SU-DHL-6 (cell line): ENCODE results near the gene SLC17A5.
A peak's percentile ranks its signal among the peaks of the same experiment; 100 is the strongest.

Experiments used
- H2AFZ ChIP-seq: fragments of 200-600 bp; sonication (generic); 2 replicates; pipeline ENCODE4 v1.6.1; 2014; ENCODE audit warnings: low read depth, mild to moderate bottlenecking, moderate library complexity, mixed read lengths, antibody characterized with exemption, low read length; ENCODE audit not compliant: severe bottlenecking
- H3F3A ChIP-seq: fragments of 200-600 bp; shearing (Covaris generic); 2 replicates; pipeline ENCODE4 v1.6.0; 2016; ENCODE audit warnings: antibody characterized with exemption, mild to moderate bottlenecking; ENCODE audit not compliant: insufficient read depth
- H3K27ac ChIP-seq: fragments of 200-600 bp; sonication (generic); 2 replicates; pipeline ENCODE4 v1.5.1; 2016; ENCODE audit warnings: low read depth, mild to moderate bottlenecking, low read length, moderate library complexity, mixed read lengths
- H3K27me3 ChIP-seq: fragments of 200-600 bp; sonication (generic), shearing (Covaris generic); 2 replicates; pipeline ENCODE4 v1.6.0; 2014; ENCODE audit warnings: mild to moderate bottlenecking, low read length
- H3K36me3 ChIP-seq: fragments of 200-600 bp; sonication (generic); 2 replicates; pipeline ENCODE4 v1.6.1; 2014; ENCODE audit warnings: mild to moderate bottlenecking, low read length, mixed read lengths
- H3K4me2 ChIP-seq: fragments of 300-600, 200-600 bp; shearing (Covaris generic), sonication (generic); 2 replicates; pipeline ENCODE4 v1.6.0; 2014; ENCODE audit warnings: low read length, low read depth, mild to moderate bottlenecking; ENCODE audit not compliant: poor library complexity, severe bottlenecking
- H3K4me3 ChIP-seq: fragments of 200-600 bp; sonication (generic); 2 replicates; pipeline ENCODE4 v1.5.1; 2014; ENCODE audit warnings: antibody characterized with exemption, low read length, mild to moderate bottlenecking, mixed read lengths; ENCODE audit not compliant: insufficient read depth, poor library complexity, severe bottlenecking
- H3K79me2 ChIP-seq: fragments of 200-600 bp; sonication (generic); 2 replicates; pipeline ENCODE4 v1.6.1; 2014; ENCODE audit warnings: mild to moderate bottlenecking, low read length, moderate library complexity; ENCODE audit not compliant: insufficient read depth
- H3K9ac ChIP-seq: fragments of 200-600 bp; sonication (generic); 2 replicates; pipeline ENCODE4 v1.7.0; 2014; ENCODE audit warnings: mild to moderate bottlenecking, low read length
- H3K9me2 ChIP-seq: fragments of 200-600 bp; sonication (generic); replicated peaks from 2 replicates; pipeline ENCODE4 v1.6.1; 2014; ENCODE audit warnings: low read length; ENCODE audit not compliant: insufficient read depth
- H3K9me3 ChIP-seq: fragments of 200-600 bp; sonication (generic); 2 replicates; pipeline ENCODE4 v1.6.1; 2014; ENCODE audit warnings: low read length, mixed read lengths; ENCODE audit not compliant: insufficient read depth
- H4K20me1 ChIP-seq: fragments of 200-600 bp; sonication (generic); 2 replicates; pipeline ENCODE4 v1.6.1; 2014; ENCODE audit warnings: low read depth, mild to moderate bottlenecking, antibody characterized with exemption, low read length, moderate library complexity, mixed read lengths
- CTCF ChIP-seq: fragments of 200-600 bp; sonication (generic); IDR thresholded peaks from one replicate; pipeline ENCODE4 v1.5.1; 2017; ENCODE audit warnings: antibody characterized with exemption, mild to moderate bottlenecking, low read length, moderate library complexity; ENCODE audit not compliant: insufficient read depth, poor library complexity, severe bottlenecking
- EZH2phosphoT487 ChIP-seq: fragments of 200-600 bp; sonication (generic), shearing (Covaris generic); conservative IDR thresholded peaks from 2 replicates; pipeline ENCODE4 v1.6.1; 2018; ENCODE audit warnings: mild to moderate bottlenecking, antibody characterized with exemption, low read length, moderate library complexity, mixed read lengths

Gene SLC17A5

GRCh38 chr6:73679009-73679408, 25.2 kb upstream of the SLC17A5 start:
- no peak overlapping the region for H3K4me2 ChIP-seq
- H3K4me3 ChIP-seq = no peak overlapping the region
- TF ChIP-seq CTCF = no peak
- TF ChIP-seq EZH2phosphoT487 = no peak
- no peaks in the 10 kb centered on the region for H3K36me3 ChIP-seq
- H3K27me3 ChIP-seq = no peaks in the 10 kb centered on the region
- H3K79me2 ChIP-seq = no peaks in the 10 kb centered on the region
- H4K20me1 ChIP-seq = no peaks in the 10 kb centered on the region
- H3K27ac ChIP-seq = no peak overlapping the region
- no peaks in the 10 kb centered on the region for H3F3A ChIP-seq
- no peaks in the 10 kb centered on the region for H3K9me3 ChIP-seq
- H3K9me2 ChIP-seq = no peaks in the 10 kb centered on the region
- no peak overlapping the region for H2AFZ ChIP-seq
- H3K9ac ChIP-seq = no peak overlapping the region

- H3K4me2 ChIP-seq = no peak overlapping the region
Observed at GRCh38 chr6:73675466-73676098, 21.8 kb upstream of the SLC17A5 start.

GRCh38 chr6:73671911-73672685, 18.3 kb upstream of the SLC17A5 start:
- Histone ChIP-seq H3K36me3 (no peaks in the 10 kb centered on the region), H3K4me3 (no peak overlapping the region), H3K9me3 (no peaks in the 10 kb centered on the region), H3F3A (no peaks in the 10 kb centered on the region), H3K9ac (no peak overlapping the region), H3K27me3 (no peaks in the 10 kb centered on the region), H3K4me2 (no peak overlapping the region), H2AFZ (no peak overlapping the region), H3K9me2 (no peaks in the 10 kb centered on the region), H3K27ac (no peak overlapping the region), H3K79me2 (no peaks in the 10 kb centered on the region), H4K20me1 (no peaks in the 10 kb centered on the region)
- TF ChIP-seq CTCF = no peak
- no peak for TF ChIP-seq EZH2phosphoT487

More at GRCh38 chr6:73675466-73676098, 21.8 kb upstream of the SLC17A5 start:
- Histone ChIP-seq H3K9me2 (no peaks in the 10 kb centered on the region), H4K20me1 (no peaks in the 10 kb centered on the region), H3K4me3 (no peak overlapping the region), H3K27ac (no peak overlapping the region), H3K9ac (no peak overlapping the region), H3K36me3 (no peaks in the 10 kb centered on the region), H2AFZ (no peak overlapping the region), H3K79me2 (no peaks in the 10 kb centered on the region), H3K9me3 (no peaks in the 10 kb centered on the region), H3F3A (no peaks in the 10 kb centered on the region), H3K27me3 (no peaks in the 10 kb centered on the region)
- TF ChIP-seq CTCF (peak; percentile 81), EZH2phosphoT487 (no peak)
